Endothelial cell of umbilical vein (primary cell): ENCODE data around the gene AJAP1. TPM values are rescaled to one million over a fixed set of nuclear protein-coding genes. Genes with fewer than 3 reads are reported as not detected.

ENCODE experiments used
- BruUV-seq: library from RNA; stranded (reverse); fragments of 400-500 nt; replicated peaks from 2 replicates; lab custom pipeline; 2021; lab: Mats Ljungman, UMichigan
- CTCF ChIA-PET: fragments of 300-600, 350-600 bp; sonication (Branson Sonifier 250); formaldehyde crosslinking; loops from one replicate; lab custom pipeline; 2021; ENCODE audit warnings: antibody characterized with exemption, inconsistent platforms; lab: Charles Lee
- POLR2A ChIA-PET: fragments of 300-600, 350-600 bp; sonication (Branson Sonifier 250); formaldehyde crosslinking; loops from one replicate; lab custom pipeline; 2021; ENCODE audit warnings: antibody characterized with exemption, inconsistent platforms; lab: Charles Lee
- DNase-seq: peaks from one replicate; pipeline ENCODE4 v3.0.0-alpha.2; 2011; ENCODE audit warnings: low read depth, low spot score
- FAIRE-seq: peaks from 2 replicates; lab custom pipeline; 2011; peaks lifted over from hg19 to GRCh38; lab: Jason Lieb, UNC
- H2AFZ ChIP-seq: 2 replicates; pipeline ENCODE4 v1.6.0; 2012; ENCODE audit warnings: low read depth, low read length, control low read depth, inconsistent platforms
- H3K27ac ChIP-seq: 2 replicates; pipeline ENCODE4 v1.5.1; 2011; ENCODE audit warnings: low read depth, mild to moderate bottlenecking, control low read depth, low read length, moderate library complexity; ENCODE audit not compliant: insufficient read depth
- H3K27me3 ChIP-seq, 2 experiments: 2 replicates each; pipeline versions ENCODE4 v1.6.0 to v1.6.1; 2011; ENCODE audit warnings: low read length in 2 of 2, mixed read lengths in 1 of 2; ENCODE audit not compliant: control insufficient read depth in 2 of 2, insufficient read depth in 2 of 2
- H3K36me3 ChIP-seq, 2 experiments: 2 replicates in 1 of 2; 3 replicates in 1 of 2; pipeline ENCODE4 v1.5.1; 2011; ENCODE audit warnings: low read length in 2 of 2, mild to moderate bottlenecking in 1 of 2, moderate library complexity in 1 of 2; ENCODE audit not compliant: control insufficient read depth in 2 of 2, insufficient read depth in 2 of 2; ENCODE audit errors: extremely low read depth in 1 of 2
- H3K4me1 ChIP-seq: 3 replicates; pipeline ENCODE4 v1.5.1; 2011; ENCODE audit warnings: mild to moderate bottlenecking, low read length; ENCODE audit not compliant: control insufficient read depth, insufficient read depth; ENCODE audit errors: extremely low read depth
- H3K4me2 ChIP-seq: 2 replicates; pipeline ENCODE4 v1.6.1; 2011; ENCODE audit warnings: low read length, control low read depth, mixed read lengths; ENCODE audit not compliant: insufficient read depth
- H3K4me3 ChIP-seq, 3 experiments: fragments of 200-600 bp in 1 of 3; sonication (generic), shearing (Covaris generic) in 1 of 3; replicated peaks in 1 of 3; 2 replicates each; pipeline ENCODE4 v1.5.1; 2011 to 2016; ENCODE audit warnings: control low read depth in 3 of 3, low read length in 3 of 3, mild to moderate bottlenecking in 2 of 3, inconsistent platforms in 1 of 3, low read depth in 1 of 3, moderate library complexity in 1 of 3; ENCODE audit not compliant: insufficient read depth in 1 of 3
- H3K79me2 ChIP-seq: 2 replicates; pipeline ENCODE4 v1.6.0; 2012; ENCODE audit warnings: low read length, inconsistent platforms; ENCODE audit not compliant: control insufficient read depth, insufficient read depth
- H3K9ac ChIP-seq: replicated peaks from 2 replicates; pipeline ENCODE3; 2011; ENCODE audit warnings: low read length, control low read depth; ENCODE audit not compliant: insufficient read depth; ENCODE audit errors: extremely low read depth
- H3K9me1 ChIP-seq: replicated peaks from 3 replicates; pipeline ENCODE4 v1.6.0; 2011; ENCODE audit warnings: mild to moderate bottlenecking, low read length; ENCODE audit not compliant: control insufficient read depth, insufficient read depth; ENCODE audit errors: extremely low read depth
- H3K9me3 ChIP-seq: replicated peaks from 2 replicates; pipeline ENCODE4 v1.5.1; 2012; ENCODE audit warnings: low read length, inconsistent platforms; ENCODE audit not compliant: control insufficient read depth, insufficient read depth
- H4K20me1 ChIP-seq: replicated peaks from 2 replicates; pipeline ENCODE3; 2011; ENCODE audit warnings: mild to moderate bottlenecking, low read length; ENCODE audit not compliant: control insufficient read depth, insufficient read depth; ENCODE audit errors: extremely low read depth
- EZH2 ChIP-seq: IDR thresholded peaks from 2 replicates; pipeline ENCODE4 v1.6.1; 2012; ENCODE audit warnings: borderline replicate concordance, low read depth, mild to moderate bottlenecking, moderate library complexity, low read length, inconsistent platforms; ENCODE audit not compliant: severe bottlenecking
- FOS ChIP-seq: IDR thresholded peaks from 2 replicates; pipeline ENCODE4 v1.6.1; 2011; ENCODE audit warnings: mild to moderate bottlenecking, low read length, moderate library complexity, borderline replicate concordance; ENCODE audit not compliant: insufficient read depth
- GATA2 ChIP-seq: IDR thresholded peaks from 2 replicates; pipeline ENCODE4 v1.7.0; 2011; ENCODE audit warnings: low read depth, mild to moderate bottlenecking, moderate library complexity, mixed read lengths, low read length; ENCODE audit not compliant: insufficient read length, insufficient read depth
- JUN ChIP-seq: IDR thresholded peaks from 2 replicates; pipeline ENCODE4 v1.6.1; 2011; ENCODE audit warnings: borderline replicate concordance, low read depth; ENCODE audit not compliant: insufficient read length, insufficient read depth
- MYC ChIP-seq: IDR thresholded peaks from one replicate; pipeline ENCODE4 v1.6.1; 2011; ENCODE audit warnings: mild to moderate bottlenecking, low read depth, low read length
- POLR2A ChIP-seq: IDR thresholded peaks from 2 replicates; pipeline ENCODE4 v1.6.1; 2012; ENCODE audit warnings: low read depth, mild to moderate bottlenecking, control low read depth, low read length
- POLR2AphosphoS5 ChIP-seq: IDR thresholded peaks from 2 replicates; pipeline ENCODE4 v1.6.1; 2012; ENCODE audit warnings: low read depth, mild to moderate bottlenecking, control low read depth, low read length, moderate library complexity; ENCODE audit not compliant: insufficient read depth
- dilution Hi-C: fragments of 300-500 bp; cut with MboI; formaldehyde crosslinking; loops from one replicate; pipeline ENCODE4 v1.15.0; 2019; ENCODE audit warnings: low sequenced_read_pairs; ENCODE audit not compliant: extremely low pct_ligation_motif_present
- intact Hi-C: fragments of 100-400 bp; cut with micrococcal nuclease; formaldehyde crosslinking; loops from one replicate; pipeline ENCODE4 v1.10.0; 2022
- polyA plus RNA-seq, 4 experiments: library from polyadenylated mRNA; depleted of rRNA in 3 of 4; stranded (reverse) in 3 of 4; unstranded in 1 of 4; fragments of >200 nt; gene quantifications; 2 replicates each; pipeline versions ENCODE4 v1.2.1 to v1.2.3, GENCODE V29; 2011 to 2012; ENCODE audit warnings: missing spikeins in 1 of 4
- total RNA-seq: library from RNA; stranded (reverse); gene quantifications from 2 replicates; pipeline ENCODE4 v1.2.3, GENCODE V29; 2021
- TF ChIP-seq, protein P1 (sequence below): IDR thresholded peaks from 2 replicates; pipeline ENCODE4 v1.6.1; 2011; ENCODE audit not compliant: insufficient read depth, insufficient read length
- TF ChIP-seq, protein P2 (sequence below), 2 donors: IDR thresholded peaks; 1 replicate in 1 of 2; 2 replicates in 1 of 2; pipeline ENCODE4 v1.5.1; 2011; ENCODE audit warnings: low read length in 2 of 2, mild to moderate bottlenecking in 2 of 2, moderate library complexity in 2 of 2, control low read depth in 1 of 2, inconsistent platforms in 1 of 2, low read depth in 1 of 2; ENCODE audit not compliant: insufficient read depth in 1 of 2; ENCODE audit errors: extremely low read depth in 1 of 2

The AJAP1 gene
- total and polyA plus RNA-seq, 2 donors (not counting 3 experiments of a cell fraction or from before 2014, with no cell fraction given) = not detected

DNA sequence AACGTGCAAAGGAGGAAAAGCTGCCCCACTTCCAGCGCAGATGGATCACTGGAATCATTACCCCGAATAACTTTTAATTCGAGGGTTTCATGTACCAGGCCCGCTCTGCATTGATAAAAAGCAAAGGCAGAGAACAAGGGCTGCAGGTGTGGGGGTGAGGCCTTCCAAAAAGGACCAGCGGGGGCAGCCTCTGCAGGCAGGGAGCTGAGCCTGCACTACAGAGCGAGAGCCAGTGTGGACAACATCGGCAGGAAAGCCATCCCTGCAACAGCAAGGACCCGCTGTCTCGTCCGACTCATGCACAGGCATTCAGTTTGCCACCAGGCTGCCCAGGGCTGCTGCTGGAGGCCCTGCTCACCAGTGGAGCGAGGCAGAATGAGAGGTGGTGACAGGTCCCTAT is 27.1 kb upstream of the AJAP1 start:
- DNase-seq = no peak
- no peaks in the 10 kb centered on the region for H4K20me1 ChIP-seq
- no peaks in the 10 kb centered on the region for H3K79me2 ChIP-seq
- no peaks in the 10 kb centered on the region for H3K27me3 ChIP-seq
- TF ChIP-seq POLR2AphosphoS5 (no peak), FOS (no peak), POLR2A (no peak), JUN (no peak), GATA2 (no peak), EZH2 (no peak), MYC (no peak)
- TF ChIP-seq, protein P1, sequence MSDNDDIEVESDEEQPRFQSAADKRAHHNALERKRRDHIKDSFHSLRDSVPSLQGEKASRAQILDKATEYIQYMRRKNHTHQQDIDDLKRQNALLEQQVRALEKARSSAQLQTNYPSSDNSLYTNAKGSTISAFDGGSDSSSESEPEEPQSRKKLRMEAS = no peak
- TF ChIP-seq, protein P2, sequence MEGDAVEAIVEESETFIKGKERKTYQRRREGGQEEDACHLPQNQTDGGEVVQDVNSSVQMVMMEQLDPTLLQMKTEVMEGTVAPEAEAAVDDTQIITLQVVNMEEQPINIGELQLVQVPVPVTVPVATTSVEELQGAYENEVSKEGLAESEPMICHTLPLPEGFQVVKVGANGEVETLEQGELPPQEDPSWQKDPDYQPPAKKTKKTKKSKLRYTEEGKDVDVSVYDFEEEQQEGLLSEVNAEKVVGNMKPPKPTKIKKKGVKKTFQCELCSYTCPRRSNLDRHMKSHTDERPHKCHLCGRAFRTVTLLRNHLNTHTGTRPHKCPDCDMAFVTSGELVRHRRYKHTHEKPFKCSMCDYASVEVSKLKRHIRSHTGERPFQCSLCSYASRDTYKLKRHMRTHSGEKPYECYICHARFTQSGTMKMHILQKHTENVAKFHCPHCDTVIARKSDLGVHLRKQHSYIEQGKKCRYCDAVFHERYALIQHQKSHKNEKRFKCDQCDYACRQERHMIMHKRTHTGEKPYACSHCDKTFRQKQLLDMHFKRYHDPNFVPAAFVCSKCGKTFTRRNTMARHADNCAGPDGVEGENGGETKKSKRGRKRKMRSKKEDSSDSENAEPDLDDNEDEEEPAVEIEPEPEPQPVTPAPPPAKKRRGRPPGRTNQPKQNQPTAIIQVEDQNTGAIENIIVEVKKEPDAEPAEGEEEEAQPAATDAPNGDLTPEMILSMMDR (IDR thresholded peaks at IDR 0.05; ENCODE audit: extremely low read depth in 1 of 2, insufficient read depth in 1 of 2, low read depth in 1 of 2, low read length in 2 of 2) = no peak
- H3K9me1 ChIP-seq = no peaks in the 10 kb centered on the region
- dilution Hi-C loops (no loop called here), intact Hi-C loops (no loop called here)
- no peak overlapping the region for H3K4me3 ChIP-seq
- CTCF ChIA-PET = no interaction called here
- FAIRE-seq = no peak
- no TSS peak for BruUV-seq
- no peak overlapping the region for H2AFZ ChIP-seq
- H3K9ac ChIP-seq = no peak overlapping the region
- no peak overlapping the region for H3K4me2 ChIP-seq
- no peak overlapping the region for H3K27ac ChIP-seq
- POLR2A ChIA-PET = no interaction called here
- H3K9me3 ChIP-seq = no peaks in the 10 kb centered on the region
- H3K4me1 ChIP-seq = no peaks in the 10 kb centered on the region
- H3K36me3 ChIP-seq = no peaks in the 10 kb centered on the region
